Measurements from ENCODE around the gene TENM3.

DNA sequence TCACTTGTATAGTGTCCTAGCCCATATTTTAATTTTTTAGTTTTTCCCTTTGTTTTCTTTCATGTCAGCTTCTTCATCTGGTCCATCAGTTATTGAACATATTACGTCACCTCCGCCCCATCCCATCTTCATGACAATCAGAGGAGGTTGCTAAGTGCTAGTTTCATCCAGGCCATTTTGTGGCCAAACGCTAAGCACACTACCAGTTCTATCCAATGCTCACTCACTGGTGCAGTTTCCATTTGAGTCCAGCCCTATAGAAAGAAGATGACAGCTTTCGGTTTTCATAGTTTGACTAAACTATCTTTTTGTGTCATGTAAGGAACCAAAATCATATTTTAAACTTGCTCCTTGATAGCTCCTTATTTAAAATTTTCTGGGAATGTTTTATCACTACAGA is 304.2 kb downstream of the TENM3 start:
- TF ChIP-seq CTCF (IDR thresholded peaks at IDR 0.05; ENCODE audit: borderline replicate concordance, extremely low read depth, low read length, poor library complexity, severe bottlenecking) (no peak), EZH2 (IDR thresholded peaks at IDR 0.05; ENCODE audit: borderline replicate concordance, low read depth, low read length, severe bottlenecking) (no peak)
